OCI-LY3 (cell line): Measurements from ENCODE around the gene MEN1.

Experiments used
- H2AFZ ChIP-seq: fragments of 200-600, 300-600 bp; shearing (Covaris generic); 2 replicates; pipeline ENCODE4 v1.6.0; 2014; ENCODE audit warnings: antibody characterized with exemption, low read depth, low read length
- H3K27ac ChIP-seq: fragments of 200-600, 300-600 bp; sonication (generic); 2 replicates; pipeline ENCODE4 v1.5.1; 2014; ENCODE audit warnings: mild to moderate bottlenecking, low read length, moderate library complexity, mixed read lengths
- H3K27me3 ChIP-seq: fragments of 200-600, 300-600 bp; sonication (generic); 2 replicates; pipeline ENCODE4 v1.6.1; 2014; ENCODE audit warnings: low read depth, low read length, mixed read lengths
- H3K36me3 ChIP-seq: fragments of 200-600, 300-600 bp; sonication (generic); replicated peaks from 2 replicates; pipeline ENCODE3; 2014; ENCODE audit warnings: low read depth, low read length, mixed read lengths
- H3K4me1 ChIP-seq: fragments of 300-600, 200-600 bp; sonication (generic); 2 replicates; pipeline ENCODE4 v1.6.1; 2014; ENCODE audit warnings: low read length, mixed read lengths
- H3K4me2 ChIP-seq: fragments of 200-600, 300-600 bp; sonication (generic); 2 replicates; pipeline ENCODE4 v1.6.1; 2014; ENCODE audit warnings: low read length, mixed read lengths
- H3K4me3 ChIP-seq: fragments of 300-600, 200-600 bp; sonication (generic); 2 replicates; pipeline ENCODE4 v1.5.1; 2014; ENCODE audit warnings: antibody characterized with exemption, mild to moderate bottlenecking, low read length, moderate library complexity
- H3K79me2 ChIP-seq: fragments of 300-600, 200-600 bp; shearing (Covaris generic); 2 replicates; pipeline ENCODE4 v1.6.1; 2014; ENCODE audit warnings: mild to moderate bottlenecking, low read length, mixed read lengths
- H3K9ac ChIP-seq: fragments of 300-600, 200-600 bp; shearing (Covaris generic); 2 replicates; pipeline ENCODE4 v1.6.0; 2014; ENCODE audit warnings: mild to moderate bottlenecking, low read length, moderate library complexity
- H3K9me3 ChIP-seq: fragments of 200-600, 300-600 bp; shearing (Covaris generic); 2 replicates; pipeline ENCODE4 v1.6.1; 2014; ENCODE audit warnings: low read length, mixed read lengths; ENCODE audit not compliant: insufficient read depth
- H4K20me1 ChIP-seq: fragments of 200-600, 300-600 bp; sonication (generic); 2 replicates; pipeline ENCODE4 v1.6.1; 2016; ENCODE audit warnings: low read length, mixed read lengths; ENCODE audit not compliant: insufficient read depth
- CTCF ChIP-seq: fragments of 200-600, 300-600 bp; sonication (generic); IDR thresholded peaks from 2 replicates; pipeline ENCODE4 v1.5.1; 2014; ENCODE audit warnings: antibody characterized with exemption, low read length, low read depth
- EZH2phosphoT487 ChIP-seq: fragments of 200-600 bp; shearing (Covaris generic); IDR thresholded peaks from 2 replicates; pipeline ENCODE4 v1.6.1; 2018; ENCODE audit warnings: antibody characterized with exemption, mixed run types, low read depth

Gene MEN1

GRCh38 chr11:64765291-64765850 is 45.0 kb downstream of the MEN1 start:
- Histone ChIP-seq H3K4me1 (no peaks in the 10 kb centered on the region), H3K9me3 (no peaks in the 10 kb centered on the region), H3K79me2 (peaks cover 43% of the 10 kb centered on the region), H3K36me3 (peaks cover 72% of the 10 kb centered on the region), H3K9ac (no peak overlapping the region), H3K4me3 (no peak overlapping the region), H4K20me1 (peaks cover 81% of the 10 kb centered on the region), H3K27ac (no peak overlapping the region), H2AFZ (no peak overlapping the region), H3K4me2 (no peak overlapping the region), H3K27me3 (no peaks in the 10 kb centered on the region)
- TF ChIP-seq EZH2phosphoT487: no peak
- peak; percentile 18 for TF ChIP-seq CTCF

- Histone ChIP-seq H3K27ac (no peak overlapping the region), H2AFZ (no peak overlapping the region), H3K4me3 (no peak overlapping the region), H3K9ac (no peak overlapping the region), H3K4me1 (no peaks in the 10 kb centered on the region), H4K20me1 (peaks cover 75% of the 10 kb centered on the region), H3K36me3 (peaks cover 66% of the 10 kb centered on the region), H3K4me2 (no peak overlapping the region), H3K79me2 (peaks cover 36% of the 10 kb centered on the region), H3K9me3 (no peaks in the 10 kb centered on the region), H3K27me3 (no peaks in the 10 kb centered on the region)
- TF ChIP-seq CTCF (no peak), EZH2phosphoT487 (no peak)
Observed at GRCh38 chr11:64764753-64765152, 45.6 kb downstream of the MEN1 start.

GRCh38 chr11:64764040-64764611 is 46.2 kb downstream of the MEN1 start:
- no peaks in the 10 kb centered on the region for H3K9me3 ChIP-seq
- H3K4me2 ChIP-seq: no peak overlapping the region
- peaks cover 68% of the 10 kb centered on the region for H4K20me1 ChIP-seq
- H3K27ac ChIP-seq: no peak overlapping the region
- no peak overlapping the region for H3K4me3 ChIP-seq
- no peaks in the 10 kb centered on the region for H3K27me3 ChIP-seq
- peaks cover 60% of the 10 kb centered on the region for H3K36me3 ChIP-seq
- H3K79me2 ChIP-seq: peaks cover 30% of the 10 kb centered on the region
- no peak overlapping the region for H2AFZ ChIP-seq
- TF ChIP-seq EZH2phosphoT487: no peak
- TF ChIP-seq CTCF: no peak
- no peaks in the 10 kb centered on the region for H3K4me1 ChIP-seq
- H3K9ac ChIP-seq: no peak overlapping the region

- TF ChIP-seq CTCF (no peak), EZH2phosphoT487 (no peak)
- no peaks in the 10 kb centered on the region for H3K4me1 ChIP-seq
- no peak overlapping the region for H2AFZ ChIP-seq
- H3K4me3 ChIP-seq: no peak overlapping the region
- H3K27ac ChIP-seq: no peak overlapping the region
- H3K27me3 ChIP-seq: no peaks in the 10 kb centered on the region
- peaks cover 26% of the 10 kb centered on the region for H3K79me2 ChIP-seq
- peaks cover 63% of the 10 kb centered on the region for H4K20me1 ChIP-seq
- no peak overlapping the region for H3K4me2 ChIP-seq
- peaks cover 54% of the 10 kb centered on the region for H3K36me3 ChIP-seq
- no peak overlapping the region for H3K9ac ChIP-seq
- H3K9me3 ChIP-seq: no peaks in the 10 kb centered on the region
Observed at GRCh38 chr11:64763526-64764039, 46.8 kb downstream of the MEN1 start.
